ENCODE measurements around the gene TESMIN.
A peak's percentile ranks its signal among the peaks of the same experiment; 100 is the strongest.

- TF ChIP-seq POLR2A (IDR thresholded peaks at IDR 0.05) (no peak), CTCF (IDR thresholded peaks at IDR 0.05) (peak; percentile 13 to 57 (median 36))
Measured at GRCh38 chr11:68798221-68798813, 47.0 kb upstream of the TESMIN start.
